ENCODE data around the gene SPART.

SPART gene

GRCh38 chr13:36346222-36347083, at the start of gene SPART:
Gene SPART (minus strand): TSS chr13:36346394. CDS start chr13:36335830, 10,564 bp downstream.
- DNase-seq, result peak; percentile 90

- no peak for DNase-seq
Observed at GRCh38 chr13:36395280-36395679, 49.1 kb upstream of the SPART start.

GRCh38 chr13:36385489-36385888, 39.3 kb upstream of the SPART start:
- DNase-seq, result no peak

- DNase-seq, result no peak
Observed at GRCh38 chr13:36382030-36382429, 35.8 kb upstream of the SPART start.

- no peak for DNase-seq
Observed at GRCh38 chr13:36377826-36378468, 31.8 kb upstream of the SPART start.

- no peak for DNase-seq
Observed at GRCh38 chr13:36374063-36374462, 27.9 kb upstream of the SPART start.

GRCh38 chr13:36371185-36371584, 25.0 kb upstream of the SPART start:
- no peak for DNase-seq

- no peak for DNase-seq
Observed at GRCh38 chr13:36370108-36370429, 23.9 kb upstream of the SPART start.

GRCh38 chr13:36369268-36370107, 23.3 kb upstream of the SPART start:
- no peak for DNase-seq

- DNase-seq, result no peak
Observed at GRCh38 chr13:36366031-36366430, 19.8 kb upstream of the SPART start.

- DNase-seq, result no peak
Observed at GRCh38 chr13:36363366-36363863, 17.2 kb upstream of the SPART start.

GRCh38 chr13:36362914-36363313, 16.7 kb upstream of the SPART start:
- DNase-seq, result no peak

- no peak for DNase-seq
Observed at GRCh38 chr13:36362251-36362650, 16.1 kb upstream of the SPART start.

GRCh38 chr13:36360903-36361302, 14.7 kb upstream of the SPART start:
- no peak for DNase-seq

GRCh38 chr13:36359301-36359950, 13.2 kb upstream of the SPART start:
- no peak for DNase-seq

GRCh38 chr13:36358175-36358718, 12.1 kb upstream of the SPART start:
- no peak for DNase-seq

GRCh38 chr13:36357692-36358091, 11.5 kb upstream of the SPART start:
- DNase-seq, result no peak

GRCh38 chr13:36357231-36357630, 11.0 kb upstream of the SPART start:
- no peak for DNase-seq

- no peak for DNase-seq
Observed at GRCh38 chr13:36356058-36356457, 9.9 kb upstream of the SPART start.

- DNase-seq, result no peak
Observed at GRCh38 chr13:36355632-36356031, 9.4 kb upstream of the SPART start.

- DNase-seq, result no peak
Observed at GRCh38 chr13:36354842-36355623, 8.8 kb upstream of the SPART start.

GRCh38 chr13:36353001-36353400, 6.8 kb upstream of the SPART start:
- DNase-seq, result no peak

All from activated naive CD4-positive, alpha-beta T cell treated with anti-CD3 and anti-CD28 coated beads, Interleukin-2, amount 50 U/mL, for 16 hours (primary cell).